H1 (cell line): Measurements from ENCODE around the gene ANKRD11. TPM values are rescaled to one million over a fixed set of nuclear protein-coding genes. Genes with fewer than 3 reads are reported as not detected.

Source experiments
- CTCF ChIA-PET: fragments of 300-600 bp; sonication (Branson Sonifier 250); formaldehyde crosslinking; loops from one replicate; lab custom pipeline; 2021; ENCODE audit not compliant: partially characterized antibody; lab: Charles Lee
- POLR2A ChIA-PET: fragments of 300-600 bp; sonication (Branson Sonifier 250); formaldehyde crosslinking; loops from one replicate; lab custom pipeline; 2021; ENCODE audit warnings: inconsistent platforms; ENCODE audit not compliant: partially characterized antibody; lab: Charles Lee
- DNase-seq, 2 experiments: peaks; one replicate each; pipeline versions ENCODE4 v3.0.0 to v3.0.0-alpha.2; 2010 to 2022; ENCODE audit warnings: low spot score in 2 of 2, low read depth in 1 of 2, mixed read lengths in 1 of 2
- FAIRE-seq: peaks from 2 replicates; lab custom pipeline; 2011; peaks lifted over from hg19 to GRCh38; lab: Jason Lieb, UNC
- H2AFZ ChIP-seq: 2 replicates; pipeline ENCODE4 v1.8.1; 2012; ENCODE audit warnings: low read length, inconsistent platforms
- H2AK5ac ChIP-seq: 2 replicates; pipeline ENCODE4 v1.6.1; 2013; ENCODE audit warnings: low read depth, low read length
- H2BK120ac ChIP-seq: replicated peaks from 2 replicates; pipeline ENCODE3; 2013; ENCODE audit warnings: low read depth, low read length, inconsistent platforms
- H2BK12ac ChIP-seq: 2 replicates; pipeline ENCODE4 v1.6.1; 2013; ENCODE audit warnings: low read depth, low read length
- H2BK15ac ChIP-seq: 2 replicates; pipeline ENCODE4 v1.6.1; 2013; ENCODE audit warnings: low read length
- H2BK20ac ChIP-seq: 2 replicates; pipeline ENCODE4 v1.6.1; 2013; ENCODE audit warnings: low read length
- H2BK5ac ChIP-seq: 2 replicates; pipeline ENCODE4 v1.6.1; 2013; ENCODE audit warnings: low read depth, low read length
- H3K14ac ChIP-seq: 2 replicates; pipeline ENCODE4 v1.6.1; 2013; ENCODE audit warnings: inconsistent platforms; ENCODE audit not compliant: insufficient read length
- H3K18ac ChIP-seq: 2 replicates; pipeline ENCODE4 v1.6.1; 2013; ENCODE audit warnings: low read length; ENCODE audit errors: extremely low read depth
- H3K23ac ChIP-seq: 2 replicates; pipeline ENCODE4 v1.6.1; 2013; ENCODE audit warnings: inconsistent platforms; ENCODE audit not compliant: insufficient read length
- H3K23me2 ChIP-seq: 2 replicates; pipeline ENCODE4 v1.6.1; 2013; ENCODE audit warnings: low read depth, low read length
- H3K27ac ChIP-seq: 2 replicates; pipeline ENCODE4 v1.6.1; 2011; ENCODE audit warnings: low read depth, low read length, inconsistent platforms
- H3K27me3 ChIP-seq, 4 experiments: replicated peaks in 1 of 4; 1 replicate in 1 of 4; 2 replicates in 3 of 4; pipeline versions ENCODE4 v1.6.1 to v1.8.1; 2011 to 2013; ENCODE audit warnings: low read length in 3 of 4, mild to moderate bottlenecking in 3 of 4, inconsistent platforms in 2 of 4, mixed read lengths in 2 of 4, moderate library complexity in 1 of 4; ENCODE audit not compliant: control insufficient read depth in 3 of 4, insufficient read depth in 3 of 4; ENCODE audit errors: extremely low read depth in 1 of 4
- H3K36me3 ChIP-seq, 4 experiments: 2 replicates each; pipeline versions ENCODE4 v1.6.1 to v1.8.1; 2011 to 2013; ENCODE audit warnings: mild to moderate bottlenecking in 4 of 4, low read length in 3 of 4, moderate library complexity in 2 of 4, control low read depth in 1 of 4, inconsistent platforms in 1 of 4; ENCODE audit not compliant: insufficient read depth in 4 of 4, control insufficient read depth in 2 of 4
- H3K4ac ChIP-seq: replicated peaks from 2 replicates; pipeline ENCODE3; 2013; ENCODE audit warnings: low read length, low read depth, mixed read lengths, inconsistent platforms; ENCODE audit not compliant: insufficient read length
- H3K4me1 ChIP-seq, 4 experiments: replicated peaks in 1 of 4; 1 replicate in 1 of 4; 2 replicates in 3 of 4; pipeline versions ENCODE4 v1.6.1 to v1.8.1; 2011 to 2013; ENCODE audit warnings: low read length in 3 of 4, inconsistent platforms in 2 of 4, mixed read lengths in 1 of 4; ENCODE audit not compliant: insufficient read depth in 4 of 4, control insufficient read depth in 3 of 4
- H3K4me2 ChIP-seq, 2 experiments: 2 replicates each; pipeline versions ENCODE4 v1.6.1 to v1.8.1; 2011 to 2013; ENCODE audit warnings: low read depth in 2 of 2, low read length in 2 of 2, control low read depth in 1 of 2, inconsistent platforms in 1 of 2, mild to moderate bottlenecking in 1 of 2; ENCODE audit not compliant: insufficient read depth in 1 of 2
- H3K4me3 ChIP-seq, 4 experiments: fragments of 200-600, 300-600 bp in 1 of 4; sonication (generic), shearing (Covaris generic), sonication (Bioruptor Twin) in 1 of 4; 2 replicates each; pipeline versions ENCODE4 v1.5.1 to v1.8.1; 2011 to 2016; ENCODE audit warnings: low read length in 4 of 4, low read depth in 3 of 4, control low read depth in 2 of 4, inconsistent platforms in 2 of 4, mild to moderate bottlenecking in 2 of 4, mixed read lengths in 1 of 4, moderate library complexity in 1 of 4; ENCODE audit not compliant: insufficient read depth in 2 of 4; ENCODE audit errors: extremely low read depth in 1 of 4
- H3K56ac ChIP-seq: replicated peaks from 2 replicates; pipeline ENCODE3; 2013; ENCODE audit warnings: low read depth, mild to moderate bottlenecking, mixed read lengths, low read length, inconsistent platforms; ENCODE audit not compliant: insufficient read length
- H3K79me1 ChIP-seq: 2 replicates; pipeline ENCODE4 v1.6.1; 2013; ENCODE audit warnings: low read depth, low read length, control low read depth
- H3K79me2 ChIP-seq, 2 experiments: 2 replicates each; pipeline versions ENCODE4 v1.6.1 to v1.8.1; 2012 to 2013; ENCODE audit warnings: low read length in 2 of 2, mild to moderate bottlenecking in 2 of 2, inconsistent platforms in 1 of 2; ENCODE audit not compliant: insufficient read depth in 2 of 2, control insufficient read depth in 1 of 2
- H3K9ac ChIP-seq, 4 experiments: replicated peaks in 1 of 4; 1 replicate in 1 of 4; 2 replicates in 3 of 4; pipeline versions ENCODE4 v1.6.1 to v1.8.1; 2011 to 2013; ENCODE audit warnings: low read depth in 3 of 4, low read length in 3 of 4, control low read depth in 2 of 4, mild to moderate bottlenecking in 2 of 4, moderate library complexity in 2 of 4, inconsistent platforms in 1 of 4; ENCODE audit errors: extremely low read depth in 1 of 4
- H3K9me3 ChIP-seq, 2 experiments: 2 replicates each; pipeline versions ENCODE4 v1.6.1 to v1.8.1; 2012 to 2013; ENCODE audit warnings: mild to moderate bottlenecking in 2 of 2, moderate library complexity in 2 of 2, control low read depth in 1 of 2, inconsistent platforms in 1 of 2, low read depth in 1 of 2, low read length in 1 of 2, mixed read lengths in 1 of 2; ENCODE audit not compliant: insufficient read depth in 2 of 2
- H4K20me1 ChIP-seq, 2 experiments: replicated peaks in 1 of 2; 2 replicates each; pipeline versions ENCODE3 to v1.8.1; 2011 to 2013; ENCODE audit warnings: inconsistent platforms in 2 of 2, low read length in 2 of 2, mild to moderate bottlenecking in 1 of 2; ENCODE audit not compliant: insufficient read depth in 2 of 2, control insufficient read depth in 1 of 2
- H4K5ac ChIP-seq: 2 replicates; pipeline ENCODE4 v1.6.1; 2013; ENCODE audit warnings: low read length, low read depth, mixed read lengths, inconsistent platforms; ENCODE audit not compliant: insufficient read length
- H4K8ac ChIP-seq: 2 replicates; pipeline ENCODE4 v1.8.0; 2013; ENCODE audit warnings: mild to moderate bottlenecking, moderate library complexity, low read length, inconsistent platforms; ENCODE audit not compliant: insufficient read depth; ENCODE audit errors: extremely low read depth
- H4K91ac ChIP-seq: replicated peaks from 2 replicates; pipeline ENCODE3; 2013; ENCODE audit warnings: low read length, mixed read lengths, inconsistent platforms; ENCODE audit not compliant: insufficient read length
- EGR1 ChIP-seq: IDR thresholded peaks from 2 replicates; pipeline ENCODE4 v1.6.1; 2011; ENCODE audit warnings: low read depth, low read length, borderline replicate concordance
- FOSL1 ChIP-seq: IDR thresholded peaks from 2 replicates; pipeline ENCODE4 v1.6.1; 2011; ENCODE audit warnings: mild to moderate bottlenecking, low read depth, low read length, moderate library complexity; ENCODE audit not compliant: insufficient read depth
- HDAC2 ChIP-seq, 2 experiments: fragments of 300-600 bp in 1 of 2; sonication (generic) in 1 of 2; IDR thresholded peaks; 2 replicates each; pipeline ENCODE4 v1.6.1; 2011 to 2012; ENCODE audit warnings: low read depth in 2 of 2, low read length in 2 of 2, mild to moderate bottlenecking in 2 of 2, moderate library complexity in 2 of 2, borderline replicate concordance in 1 of 2, inconsistent platforms in 1 of 2
- HDAC6 ChIP-seq: IDR thresholded peaks from one replicate; pipeline ENCODE4 v1.7.1; 2012; ENCODE audit warnings: low read depth, mild to moderate bottlenecking, inconsistent platforms, low read length, moderate library complexity
- MAFK ChIP-seq: IDR thresholded peaks from 2 replicates; pipeline ENCODE4 v1.6.1; 2012; ENCODE audit warnings: low read depth, mild to moderate bottlenecking, improper control_type of control experiment, low read length
- NANOG ChIP-seq: IDR thresholded peaks from 2 replicates; pipeline ENCODE4 v1.6.1; 2011; ENCODE audit warnings: low read length, low read depth, mild to moderate bottlenecking, inconsistent platforms; ENCODE audit not compliant: insufficient read depth, poor library complexity, severe bottlenecking
- NRF1 ChIP-seq: IDR thresholded peaks from 2 replicates; pipeline ENCODE4 v1.6.1; 2011; ENCODE audit warnings: mild to moderate bottlenecking, low read depth, low read length, improper control_type of control experiment
- POLR2AphosphoS5 ChIP-seq: IDR thresholded peaks from 2 replicates; pipeline ENCODE4 v1.6.1; 2011; ENCODE audit warnings: low read depth, low read length
- SAP30 ChIP-seq: fragments of 300-600 bp; sonication (generic); IDR thresholded peaks from 2 replicates; pipeline ENCODE4 v1.7.1; 2012; ENCODE audit warnings: low read length, moderate library complexity, mild to moderate bottlenecking, inconsistent platforms; ENCODE audit not compliant: insufficient read depth, insufficient replicate concordance
- SIX5 ChIP-seq: IDR thresholded peaks from 2 replicates; pipeline ENCODE4 v1.6.1; 2011; ENCODE audit warnings: mild to moderate bottlenecking, low read depth, low read length
- WGBS, 2 experiments: shearing (Covaris generic) in 1 of 2; methylation state at CpG; one replicate each; pipeline versions ENCODE4 v1.1.6 to v1.1.7; 2013 to 2015; ENCODE audit warnings: low lambda C conversion rate in 2 of 2, mixed read lengths in 2 of 2, inconsistent platforms in 1 of 2, low coverage in 1 of 2, missing lambda C conversion rate in 1 of 2; ENCODE audit not compliant: insufficient replicate concordance in 2 of 2, insufficient coverage in 1 of 2, insufficient read length in 1 of 2; ENCODE audit errors: extremely low coverage in 1 of 2, missing lambda C conversion rate in 1 of 2; 5-methylcytosine and 5-hydroxymethylcytosine counted together
- polyA plus RNA-seq, 7 experiments: library from polyadenylated mRNA; depleted of rRNA in 3 of 7; stranded (reverse) in 5 of 7; unstranded in 2 of 7; fragments of >200 nt in 5 of 7; fragments of 200-250 nt in 2 of 7; gene quantifications; 1 replicate in 5 of 7; 2 replicates in 1 of 7; 4 replicates in 1 of 7; pipeline versions ENCODE4 v1.2.1 to v1.2.3, GENCODE V29; 2011 to 2013; ENCODE audit warnings: missing spikeins in 2 of 7, mixed read lengths in 2 of 7
- total RNA-seq: library from RNA; stranded (reverse); fragmentation: NEBNext Ultra II Directional; extraction: Animal tissue kit (Norgen Biotek cat#: 25700); gene quantifications from 2 replicates; pipeline ENCODE4 v1.2.1, GENCODE V29; 2021
- TF ChIP-seq, protein P1 (sequence below): IDR thresholded peaks from 2 replicates; pipeline ENCODE4 v1.6.1; 2011; ENCODE audit warnings: low read length, improper control_type of control experiment
- TF ChIP-seq, protein P2 (sequence below): IDR thresholded peaks from 2 replicates; pipeline ENCODE4 v1.6.1; 2011; ENCODE audit warnings: low read depth, mild to moderate bottlenecking, low read length; ENCODE audit not compliant: insufficient read depth

ANKRD11 gene
- total and polyA plus RNA-seq, 2 of the 8 experiments (the other 6 are each of a cell fraction or from before 2014, with no cell fraction given): 46.5 to 142 TPM

DNA sequence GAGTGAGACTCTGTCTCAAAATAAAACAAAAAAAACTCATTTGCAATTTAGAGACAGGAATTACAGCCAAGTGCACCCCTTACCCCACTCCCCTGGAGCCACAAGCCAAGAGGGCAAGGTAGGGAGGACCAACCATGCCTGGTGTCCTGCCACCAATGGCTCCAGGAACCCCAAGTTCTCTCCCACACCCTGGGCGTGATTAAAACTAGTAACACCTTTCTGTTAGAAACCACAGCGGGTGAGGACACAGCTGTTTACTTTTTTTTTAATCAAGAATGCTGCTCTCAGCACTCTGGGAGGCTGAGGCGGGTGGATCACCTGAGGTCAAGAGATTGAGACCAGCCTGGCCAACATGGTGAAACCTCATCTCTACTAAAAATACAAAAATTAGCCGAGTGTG, 38.1 kb downstream of the ANKRD11 start:
- POLR2A ChIA-PET: interaction anchor here (1.2 kb wide), 1 partner anchor 37 kb away, joined by 5 read pairs; no protein-coding TSS in a partner anchor
- Histone ChIP-seq H4K5ac (no peak overlapping the region), H3K23ac (no peak overlapping the region), H2BK20ac (no peak overlapping the region), H3K4me3 (no peak overlapping the region), H2BK15ac (no peak overlapping the region), H4K91ac (no peak overlapping the region), H2BK120ac (no peak overlapping the region), H3K23me2 (no peaks in the 10 kb centered on the region), H4K20me1 (peaks cover 41 to 49% of the 10 kb centered on the region in 2 experiments), H3K18ac (no peak overlapping the region), H3K9me3 (no peaks in the 10 kb centered on the region), H3K56ac (no peak overlapping the region), H3K4ac (no peak overlapping the region), H3K79me2 (peaks cover 66 to 98% of the 10 kb centered on the region in 2 experiments), H3K36me3 (no peaks in the 10 kb centered on the region), H3K14ac (no peak overlapping the region), H3K4me1 (peaks cover 0 to 6% (median 3%) of the 10 kb centered on the region in 4 experiments; a peak in 4 of 7 replicates), H3K79me1 (peaks cover 20% of the 10 kb centered on the region), H3K4me2 (no peak overlapping the region), H2AK5ac (no peak overlapping the region), H3K9ac (no peak overlapping the region), H2BK5ac (no peak overlapping the region), H2BK12ac (no peak overlapping the region), H4K8ac (no peak overlapping the region), H3K27me3 (no peaks in the 10 kb centered on the region), H3K27ac (no peak overlapping the region), H2AFZ (no peak overlapping the region)
- FAIRE-seq (no peak), DNase-seq (no peak)
- CTCF ChIA-PET: interaction anchor here (0.6 to 1.4 kb wide), 3 partner anchors 16 to 52 kb away, joined by 3 to 6 read pairs (median 3); no protein-coding TSS in a partner anchor
- WGBS, 2 experiments: 95% methylated on average over 4 of the region's 4 CpGs; no CpG with 5 or more reads in 1 of the 2 experiments
- TF ChIP-seq, protein P1, sequence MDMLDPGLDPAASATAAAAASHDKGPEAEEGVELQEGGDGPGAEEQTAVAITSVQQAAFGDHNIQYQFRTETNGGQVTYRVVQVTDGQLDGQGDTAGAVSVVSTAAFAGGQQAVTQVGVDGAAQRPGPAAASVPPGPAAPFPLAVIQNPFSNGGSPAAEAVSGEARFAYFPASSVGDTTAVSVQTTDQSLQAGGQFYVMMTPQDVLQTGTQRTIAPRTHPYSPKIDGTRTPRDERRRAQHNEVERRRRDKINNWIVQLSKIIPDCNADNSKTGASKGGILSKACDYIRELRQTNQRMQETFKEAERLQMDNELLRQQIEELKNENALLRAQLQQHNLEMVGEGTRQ: no peak
- no peak for TF ChIP-seq POLR2AphosphoS5
- TF ChIP-seq NRF1: no peak
- TF ChIP-seq, protein P2, sequence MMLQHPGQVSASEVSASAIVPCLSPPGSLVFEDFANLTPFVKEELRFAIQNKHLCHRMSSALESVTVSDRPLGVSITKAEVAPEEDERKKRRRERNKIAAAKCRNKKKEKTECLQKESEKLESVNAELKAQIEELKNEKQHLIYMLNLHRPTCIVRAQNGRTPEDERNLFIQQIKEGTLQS: no peak
- TF ChIP-seq EGR1: no peak
- TF ChIP-seq FOSL1: no peak
- no peak for TF ChIP-seq HDAC6
- no peak for TF ChIP-seq SIX5
- no peak for TF ChIP-seq MAFK
- TF ChIP-seq NANOG: no peak
- no peak for TF ChIP-seq SAP30
- no peak for TF ChIP-seq HDAC2 (IDR thresholded peaks at IDR 0.05; ENCODE audit: borderline replicate concordance in 1 of 2, low read depth in 2 of 2, low read length in 2 of 2)
